ENCODE data around the gene GRIA3. TPM values are rescaled to one million over a fixed set of nuclear protein-coding genes. Genes with fewer than 3 reads are reported as not detected.

Gene GRIA3
- total RNA-seq, 1 experiment from 2014 or later: 3.8 TPM

GRCh38 chrX:123486297-123486696 lies 302.2 kb downstream of the GRIA3 start:
- Mint-ChIP-seq H3K4me1 (peaks cover 17% of the 10 kb centered on the region), H3K36me3 (no peaks in the 10 kb centered on the region), H3K9me3 (no peaks in the 10 kb centered on the region), H3K27ac (no peak overlapping the region), H3K4me3 (no peak overlapping the region), H3K27me3 (ENCODE audit: low read depth) (no peaks in the 10 kb centered on the region; the same call in 1 of the 2 replicates)
- DNase-seq (ENCODE audit: low spot score): no peak
- no peak for TF ChIP-seq MLX (CRISPR knock-in tag; IDR thresholded peaks at IDR 0.05)
- no peak for TF ChIP-seq JAZF1 (CRISPR knock-in tag; IDR thresholded peaks at IDR 0.05)
- no peak for TF ChIP-seq ZSCAN18 (CRISPR knock-in tag; IDR thresholded peaks at IDR 0.05)
- TF ChIP-seq ARID4B (CRISPR knock-in tag; IDR thresholded peaks at IDR 0.05; ENCODE audit: borderline replicate concordance): no peak
- no peak for TF ChIP-seq ETV6 (CRISPR knock-in tag; IDR thresholded peaks at IDR 0.05)
- no peak for TF ChIP-seq TEAD1 (CRISPR knock-in tag; IDR thresholded peaks at IDR 0.05)
- no peak for TF ChIP-seq ZBTB43 (CRISPR knock-in tag; IDR thresholded peaks at IDR 0.05)
- no peak for TF ChIP-seq TP53 (CRISPR knock-in tag; IDR thresholded peaks at IDR 0.05)
- TF ChIP-seq IRF1 (CRISPR knock-in tag; IDR thresholded peaks at IDR 0.05): no peak
- no peak for TF ChIP-seq AFF4 (CRISPR knock-in tag; IDR thresholded peaks at IDR 0.05; ENCODE audit: borderline replicate concordance)
- no peak for TF ChIP-seq ATF3 (CRISPR knock-in tag; conservative IDR thresholded peaks at IDR 0.05)
- no peak for TF ChIP-seq HMGXB4 (CRISPR knock-in tag; IDR thresholded peaks at IDR 0.05)
- no peak for TF ChIP-seq ZNF219 (CRISPR knock-in tag; IDR thresholded peaks at IDR 0.05; ENCODE audit: borderline replicate concordance)
- no peak for TF ChIP-seq E2F4 (CRISPR knock-in tag; IDR thresholded peaks at IDR 0.05; ENCODE audit: borderline replicate concordance, low read depth)
- no peak for TF ChIP-seq ZNF263 (CRISPR knock-in tag; IDR thresholded peaks at IDR 0.05; ENCODE audit: low read depth)
- no peak for TF ChIP-seq GRHL2 (CRISPR knock-in tag; IDR thresholded peaks at IDR 0.05; ENCODE audit: insufficient replicate concordance, severe bottlenecking)
- TF ChIP-seq ZNF671 (CRISPR knock-in tag; IDR thresholded peaks at IDR 0.05): no peak
- TF ChIP-seq ATF2 (CRISPR knock-in tag; IDR thresholded peaks at IDR 0.05; ENCODE audit: borderline replicate concordance, low read depth): no peak
- TF ChIP-seq NR1H2 (CRISPR knock-in tag; IDR thresholded peaks at IDR 0.05): no peak
- no peak for TF ChIP-seq TEAD4 (CRISPR knock-in tag; IDR thresholded peaks at IDR 0.05)
- POLR2A ChIA-PET: no interaction called here
- ATAC-seq: no peak
- CTCF ChIA-PET: no interaction called here
